NCI-H187 (cell line): ENCODE measurements around the gene MED15.
"Not testable (repeated sequence)": the region's sequence is repeated elsewhere in the genome, so short reads cannot be mapped to it uniquely, and the experiment has no call there.

Experiments used
- DNase-seq, 2 experiments: peaks; one replicate each; lab custom pipeline; 2025; lab: John Stamatoyannopoulos, UW

The MED15 gene, protein sequence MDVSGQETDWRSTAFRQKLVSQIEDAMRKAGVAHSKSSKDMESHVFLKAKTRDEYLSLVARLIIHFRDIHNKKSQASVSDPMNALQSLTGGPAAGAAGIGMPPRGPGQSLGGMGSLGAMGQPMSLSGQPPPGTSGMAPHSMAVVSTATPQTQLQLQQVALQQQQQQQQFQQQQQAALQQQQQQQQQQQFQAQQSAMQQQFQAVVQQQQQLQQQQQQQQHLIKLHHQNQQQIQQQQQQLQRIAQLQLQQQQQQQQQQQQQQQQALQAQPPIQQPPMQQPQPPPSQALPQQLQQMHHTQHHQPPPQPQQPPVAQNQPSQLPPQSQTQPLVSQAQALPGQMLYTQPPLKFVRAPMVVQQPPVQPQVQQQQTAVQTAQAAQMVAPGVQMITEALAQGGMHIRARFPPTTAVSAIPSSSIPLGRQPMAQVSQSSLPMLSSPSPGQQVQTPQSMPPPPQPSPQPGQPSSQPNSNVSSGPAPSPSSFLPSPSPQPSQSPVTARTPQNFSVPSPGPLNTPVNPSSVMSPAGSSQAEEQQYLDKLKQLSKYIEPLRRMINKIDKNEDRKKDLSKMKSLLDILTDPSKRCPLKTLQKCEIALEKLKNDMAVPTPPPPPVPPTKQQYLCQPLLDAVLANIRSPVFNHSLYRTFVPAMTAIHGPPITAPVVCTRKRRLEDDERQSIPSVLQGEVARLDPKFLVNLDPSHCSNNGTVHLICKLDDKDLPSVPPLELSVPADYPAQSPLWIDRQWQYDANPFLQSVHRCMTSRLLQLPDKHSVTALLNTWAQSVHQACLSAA

DNA sequence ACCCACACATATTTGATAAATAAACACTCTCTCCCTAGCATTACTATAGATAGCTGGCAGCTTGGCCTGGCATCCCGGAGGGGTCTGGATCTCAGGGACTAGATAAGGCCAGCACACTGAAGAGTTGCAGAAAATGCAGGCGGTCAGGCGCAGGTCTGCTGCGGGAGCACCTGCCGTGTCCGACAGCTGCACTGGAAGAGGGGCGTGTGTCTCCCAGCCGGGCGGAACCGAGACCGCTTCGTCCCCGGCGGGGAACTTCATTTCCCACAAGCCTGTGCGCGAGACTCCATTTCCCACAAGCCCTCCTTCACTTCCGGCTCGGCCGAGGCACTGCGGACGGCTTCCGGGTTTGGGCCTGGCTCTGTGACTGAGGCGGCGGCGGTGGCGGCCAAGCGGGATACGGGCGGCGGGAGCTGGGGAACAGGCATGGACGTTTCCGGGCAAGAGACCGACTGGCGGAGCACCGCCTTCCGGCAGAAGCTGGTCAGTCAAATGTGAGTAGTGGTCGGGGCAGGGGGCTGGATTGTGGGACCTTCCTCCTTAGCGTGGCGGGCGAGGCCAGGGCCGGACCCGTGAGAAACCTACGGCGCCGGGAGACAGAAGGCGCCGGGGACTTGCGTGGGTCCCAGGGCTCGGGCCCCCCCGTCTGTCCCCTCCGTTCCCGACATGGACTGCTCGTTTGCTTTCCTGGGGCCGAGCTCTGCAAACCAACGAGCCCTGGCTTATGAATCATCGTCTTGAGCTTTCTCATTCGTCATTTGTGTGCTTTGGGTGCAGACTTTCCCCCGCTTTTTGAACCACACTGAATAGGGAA is at the start of gene MED15:
Gene MED15 (plus strand): TSS at position 358 of the 814 bp plus-strand sequence. CDS start 69 bp downstream, at position 427.
- peak; percentile 32 to 73 for DNase-seq

DNA sequence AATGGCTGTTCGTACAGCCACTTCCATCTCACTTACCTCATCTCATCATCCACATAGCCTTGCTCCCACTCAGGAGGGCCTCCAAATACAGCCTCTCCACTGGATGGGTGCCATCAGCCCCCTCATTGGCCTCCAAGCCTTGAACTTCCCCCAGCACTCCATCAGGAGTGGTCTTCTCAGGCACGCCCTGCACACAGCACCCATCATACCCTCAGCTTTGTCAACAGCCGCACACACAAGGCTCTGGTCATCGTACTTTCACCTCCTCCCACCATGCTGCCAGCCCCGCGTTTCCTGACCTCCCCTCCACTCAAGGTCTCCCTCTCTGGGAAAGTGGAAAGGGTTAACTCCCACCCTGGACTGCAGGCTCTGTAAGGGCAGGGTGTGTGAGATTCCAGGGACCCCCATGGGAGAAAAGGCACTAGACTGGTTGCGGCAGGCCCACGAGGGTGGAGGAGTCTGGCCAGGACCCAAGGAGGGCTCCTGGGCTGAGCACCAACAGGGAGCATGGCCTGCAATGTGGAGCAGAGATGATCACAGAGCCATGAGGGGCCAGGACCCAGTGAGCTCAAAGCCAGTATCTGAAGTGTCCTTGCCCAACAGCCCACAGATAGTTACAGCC is 48.8 kb upstream of the MED15 start:
- DNase-seq, result no peak

DNA sequence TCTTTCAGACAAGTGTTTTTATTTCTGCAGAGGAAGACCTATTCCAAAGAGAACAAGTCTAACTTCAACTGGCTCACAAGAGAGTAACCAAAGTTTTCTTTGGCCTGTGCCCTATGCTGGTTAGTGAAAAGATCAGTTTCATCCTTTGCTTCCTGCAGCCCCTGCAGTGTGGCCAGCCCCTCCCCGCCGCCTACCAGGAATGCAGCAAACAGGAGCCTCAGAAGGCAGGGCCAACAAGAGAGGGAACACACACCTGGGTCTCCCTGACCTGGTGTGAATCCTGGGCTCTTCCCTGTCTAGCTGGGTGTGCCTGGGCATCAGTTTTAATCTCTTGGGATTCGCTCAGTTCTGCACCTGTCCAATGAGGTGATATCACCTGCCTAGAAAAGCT is 48.3 kb upstream of the MED15 start:
- no peak for DNase-seq

DNA sequence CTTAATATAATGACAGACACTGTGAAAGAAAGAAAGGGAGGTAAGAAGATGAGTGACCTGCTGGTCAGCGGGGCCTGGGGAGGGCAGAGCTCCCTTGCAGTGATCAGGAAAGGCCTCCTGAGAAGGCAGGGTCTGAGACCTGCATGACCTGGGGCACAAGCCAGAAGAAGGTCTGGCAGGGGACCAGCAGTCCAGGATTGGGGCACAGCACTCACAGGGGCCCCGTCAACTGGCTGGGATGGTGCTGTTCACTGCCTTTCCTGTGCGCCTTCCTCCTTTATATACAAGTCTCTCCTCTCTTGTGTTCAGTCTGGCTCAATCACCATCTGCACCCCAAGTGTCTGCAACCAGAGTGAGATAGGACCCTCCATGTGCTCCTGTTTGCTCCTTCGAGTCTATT is 47.5 kb upstream of the MED15 start:
- DNase-seq, result no peak

DNA sequence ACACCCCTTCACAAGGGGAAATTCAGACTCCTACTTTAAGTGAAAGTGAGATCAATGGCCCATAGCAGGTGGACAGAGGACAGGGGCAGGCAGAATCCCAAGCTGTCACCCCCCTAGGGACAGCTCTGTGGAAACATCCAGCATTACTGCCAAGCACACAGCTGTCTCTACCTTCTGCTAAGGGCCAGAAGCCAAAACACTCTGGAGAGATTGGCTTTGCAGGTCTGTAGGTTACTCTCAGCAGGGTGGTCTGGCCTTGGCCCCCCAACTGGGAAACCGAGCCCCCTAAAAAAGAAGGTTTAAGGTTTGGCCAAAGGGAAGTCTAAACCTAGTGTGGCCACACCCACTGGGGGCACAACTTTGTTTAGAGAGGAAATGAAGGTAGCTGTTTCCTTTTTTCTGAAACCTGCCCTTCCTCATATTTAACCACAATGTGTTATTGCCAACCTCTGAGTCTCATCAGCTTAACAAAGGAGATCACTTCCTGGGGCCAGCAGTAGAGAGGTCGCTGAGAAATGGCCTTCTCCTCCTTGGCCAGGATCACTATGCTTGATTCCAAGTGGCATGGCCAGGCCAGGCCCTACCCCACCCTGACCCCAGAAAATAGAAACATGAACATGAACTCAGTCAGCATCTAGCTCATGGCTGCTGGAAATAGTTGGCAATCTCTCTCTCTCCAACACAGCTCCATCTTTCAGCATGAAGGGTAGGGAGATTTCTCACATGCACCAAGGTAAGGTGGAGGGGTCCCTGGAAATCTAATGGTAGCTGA is 43.9 kb upstream of the MED15 start:
- DNase-seq, result no peak

DNA sequence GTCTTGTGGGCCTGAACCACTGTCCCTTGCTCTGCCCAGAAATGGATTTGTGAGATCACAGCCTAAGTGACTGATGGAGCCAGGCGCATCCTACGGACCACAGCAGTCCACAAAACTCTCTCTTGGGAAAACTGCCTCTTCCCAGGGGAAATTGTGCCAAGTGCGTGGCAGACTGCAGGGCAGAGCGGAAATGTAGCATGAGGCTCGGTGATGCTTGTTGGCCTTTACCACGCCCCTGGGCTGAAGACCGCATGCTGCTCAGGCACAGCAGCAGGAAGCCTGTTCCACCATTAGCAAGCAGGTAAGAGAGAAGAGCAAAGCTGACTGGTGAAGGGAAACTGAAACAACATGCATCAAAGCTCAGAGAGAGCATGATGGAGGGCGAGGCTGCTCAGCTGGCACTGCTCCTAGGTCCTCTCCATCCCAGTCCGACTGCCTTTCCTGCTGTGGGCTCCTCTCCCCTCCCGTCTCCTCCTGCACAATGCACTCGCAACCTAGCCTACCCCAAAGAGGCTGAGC is 43.3 kb upstream of the MED15 start:
- DNase-seq, result no peak

DNA sequence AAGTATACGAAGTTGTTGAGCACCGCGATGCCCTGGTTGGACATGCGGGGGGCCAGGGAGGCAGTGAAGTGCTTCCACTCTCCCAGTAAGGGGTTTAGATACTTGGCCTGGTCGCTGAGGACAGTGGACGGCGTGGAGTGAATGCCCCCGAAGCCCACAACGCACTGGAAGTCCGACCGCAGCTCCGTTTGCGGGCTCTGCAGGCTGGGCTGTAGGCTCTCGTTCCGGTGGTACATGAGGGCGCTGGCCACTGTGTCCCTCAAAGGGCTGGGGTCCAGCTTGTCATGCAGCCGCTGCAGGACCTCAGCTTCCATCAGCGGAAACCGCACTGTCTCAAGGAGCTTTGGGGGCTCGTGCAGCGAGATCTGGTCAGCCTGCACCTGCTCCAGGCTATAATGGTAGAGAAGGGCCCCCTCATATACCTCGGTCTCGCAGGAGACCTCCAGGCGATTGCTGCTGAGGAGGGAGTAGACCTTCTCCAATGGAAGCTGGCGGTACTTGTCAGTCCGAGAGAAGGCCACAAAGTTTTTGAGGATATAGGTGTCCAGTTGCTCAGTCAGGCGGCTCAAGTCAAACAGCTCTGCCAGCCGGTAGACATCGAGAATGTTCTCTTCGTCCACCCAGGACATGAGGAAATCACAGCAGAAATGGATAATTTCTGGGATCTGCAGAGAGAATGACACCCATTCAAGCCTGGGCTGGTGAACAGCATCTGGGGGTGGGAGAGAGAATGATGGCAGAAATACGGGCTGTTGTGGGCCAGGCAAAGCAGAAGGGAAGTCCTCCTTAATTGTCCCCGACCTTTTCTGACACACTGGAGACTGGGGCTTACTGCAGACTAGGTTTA is 42.3 kb upstream of the MED15 start:
- DNase-seq, result no peak

DNA sequence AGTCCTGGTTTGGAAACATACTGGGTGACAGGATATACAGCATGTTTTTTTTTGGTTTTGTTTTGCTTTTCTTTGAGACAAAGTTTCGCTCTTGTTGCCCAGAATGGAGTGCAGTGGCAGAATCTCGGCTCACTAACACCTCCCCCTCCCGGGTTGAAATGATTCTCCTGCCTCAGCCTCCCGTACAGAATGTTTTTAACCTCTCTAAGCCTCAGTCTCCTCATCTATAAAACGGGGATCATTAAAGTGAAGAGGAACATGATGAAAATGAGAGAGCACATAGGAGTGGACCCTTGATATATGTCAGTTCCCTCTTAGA is 41.7 kb upstream of the MED15 start:
- no peak for DNase-seq

DNA sequence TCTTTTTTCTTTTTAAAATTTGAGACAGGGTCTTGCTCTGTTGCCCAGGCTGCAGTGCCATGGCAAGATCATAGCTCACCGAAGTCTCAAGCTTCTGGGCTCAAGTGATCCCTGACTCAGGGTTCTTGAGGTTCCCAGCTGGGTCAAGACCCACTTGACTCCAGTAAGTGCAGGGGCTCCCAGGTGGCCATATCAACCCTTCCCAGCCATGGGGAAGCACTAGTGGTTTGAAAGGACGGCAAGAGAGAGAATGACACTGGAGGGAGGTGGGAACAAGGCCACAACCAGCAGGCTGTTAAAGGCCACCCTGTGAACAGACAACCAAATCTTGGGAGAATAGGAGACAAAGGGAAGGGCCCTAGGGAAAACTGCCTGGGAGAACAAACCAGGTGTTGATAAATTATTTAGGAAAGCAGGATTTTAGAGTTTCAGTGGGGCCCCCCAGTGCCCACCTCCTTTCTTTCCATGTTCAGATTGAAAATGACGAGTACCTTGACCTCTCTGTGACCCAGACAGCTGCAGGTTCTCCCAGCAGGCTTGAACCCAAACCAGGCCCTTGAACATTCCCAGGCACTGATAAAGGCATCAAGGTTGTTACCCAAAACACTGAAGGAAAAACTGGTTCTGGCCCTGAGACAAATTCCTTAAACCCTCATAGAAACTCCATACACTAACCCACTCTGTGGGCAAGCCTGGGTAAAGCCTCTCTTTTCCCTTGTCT is 40.6 kb upstream of the MED15 start:
- no peak for DNase-seq

DNA sequence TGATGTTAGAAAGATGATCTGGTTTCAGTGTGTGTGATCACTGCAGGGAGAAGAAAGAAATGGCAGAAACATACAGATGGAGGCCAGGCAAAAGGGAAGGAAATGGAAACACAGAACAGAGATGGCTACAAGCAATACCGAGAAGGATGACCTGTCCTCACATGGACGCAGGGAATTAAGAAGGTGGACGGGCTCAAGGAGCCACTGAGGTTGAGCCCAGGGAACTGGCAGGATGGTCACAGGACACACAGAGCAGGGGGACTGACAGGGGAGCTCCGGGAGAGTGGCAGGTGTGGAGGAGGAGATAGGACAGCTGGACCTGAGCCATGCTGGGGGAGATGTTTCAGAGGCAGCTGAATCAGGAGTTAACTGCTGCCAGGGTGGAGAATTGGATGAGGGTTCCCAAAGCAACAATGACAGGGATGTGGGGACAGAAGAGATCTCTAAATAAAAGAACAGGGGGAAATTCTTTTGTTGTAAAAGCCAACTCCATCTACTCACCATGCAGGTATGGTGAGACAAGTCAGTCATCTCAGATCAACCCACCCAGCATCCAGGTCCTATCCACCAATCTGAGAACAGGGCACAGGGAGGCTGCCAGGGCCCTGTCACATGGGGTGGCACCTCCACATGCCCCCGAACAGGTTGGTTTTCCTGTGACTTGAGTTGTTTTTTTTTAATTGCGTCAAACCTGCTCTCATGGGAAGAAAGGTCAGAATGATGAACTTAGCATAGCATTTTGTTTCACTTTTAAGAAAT is 38.1 kb upstream of the MED15 start:
- DNase-seq, result no peak

DNA sequence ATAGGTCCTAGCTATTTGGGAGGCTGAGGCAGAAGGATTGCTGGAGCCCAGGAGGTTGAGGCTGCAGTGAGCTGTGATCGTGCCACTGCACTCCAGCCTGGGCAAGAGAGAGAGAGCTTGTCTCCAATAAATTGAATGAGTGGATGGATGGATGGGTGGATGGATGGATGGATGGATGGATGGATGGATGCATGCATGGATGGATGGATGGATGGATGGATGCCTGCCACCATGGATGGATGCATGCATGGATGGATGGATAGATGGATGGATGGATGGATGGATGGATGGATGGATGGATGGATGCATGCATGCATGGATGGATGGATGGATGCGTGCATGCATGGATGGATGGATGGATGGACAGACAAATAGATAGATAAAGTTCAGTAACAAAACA is 36.9 kb upstream of the MED15 start:
- not testable (repeated sequence) for DNase-seq

DNA sequence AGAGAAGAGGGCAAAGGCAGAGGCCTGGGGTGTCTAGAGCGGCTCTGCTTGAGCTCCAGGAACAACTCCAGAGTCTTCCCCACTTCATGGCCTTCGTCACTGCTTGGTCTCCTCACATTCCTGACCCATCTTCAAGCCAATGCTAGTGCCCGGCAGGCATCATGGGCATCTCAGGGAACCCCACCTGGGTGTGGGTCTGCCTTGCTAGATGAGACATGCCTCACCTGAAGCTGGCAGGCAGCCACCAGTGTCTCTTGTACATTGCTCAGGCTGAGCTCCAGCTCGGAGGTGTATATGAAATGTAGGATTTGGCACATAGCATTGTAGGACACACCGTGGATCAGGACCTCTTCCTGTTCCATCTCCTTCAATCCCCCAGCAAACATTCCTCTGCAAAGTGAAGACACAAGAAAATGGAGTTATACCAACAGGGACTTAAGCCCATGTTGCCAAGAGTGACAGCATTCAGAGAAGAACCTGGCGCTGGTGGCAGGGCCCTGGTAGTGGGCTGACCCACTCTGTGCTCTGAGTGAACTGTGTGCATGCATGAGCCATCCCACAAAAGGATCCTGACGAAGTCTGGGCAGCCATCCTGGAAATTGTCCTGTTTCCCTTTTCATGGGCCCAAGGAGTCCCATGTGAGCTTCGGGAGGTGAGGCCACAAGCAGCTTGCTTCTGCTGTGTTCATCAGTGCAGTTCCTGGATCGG is 36.1 kb upstream of the MED15 start:
- DNase-seq, result no peak

DNA sequence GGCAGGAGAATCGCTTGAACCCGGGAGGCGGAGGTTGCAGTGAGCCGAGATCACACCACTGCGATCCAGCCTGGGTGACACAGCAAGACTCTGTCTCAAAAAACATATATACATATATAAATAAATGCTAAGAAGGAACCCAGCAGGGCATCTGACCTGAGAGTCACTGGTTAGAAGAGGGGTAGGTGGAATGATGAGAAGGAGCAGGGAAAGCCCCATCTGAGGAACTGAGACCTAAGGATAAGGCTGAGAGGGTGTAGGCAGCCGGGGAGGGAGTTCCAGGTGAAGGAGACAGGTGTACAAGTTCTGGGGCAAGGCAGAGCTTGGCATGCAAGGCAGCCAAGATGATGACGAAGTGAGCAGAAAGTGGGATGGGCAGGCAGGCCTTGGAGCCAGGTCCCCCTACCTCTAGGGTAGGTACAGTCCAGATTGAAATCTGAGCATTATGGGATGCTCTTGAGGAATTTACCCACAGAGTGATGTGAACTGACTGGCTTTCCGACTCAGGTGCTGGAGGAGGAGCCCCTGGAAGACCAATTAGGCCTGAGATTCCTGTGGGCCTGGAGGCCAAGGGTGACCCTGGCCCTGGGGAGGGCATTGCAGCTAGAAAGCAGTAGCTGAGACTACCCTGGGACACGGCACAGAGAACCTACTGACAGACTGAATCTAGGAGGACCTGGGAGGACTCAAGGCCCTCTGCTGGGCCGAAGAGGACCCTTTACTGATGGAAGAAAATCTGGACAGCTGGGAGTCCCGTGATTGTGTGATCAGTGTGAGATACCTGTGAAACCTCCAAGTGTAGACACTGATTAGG is 34.6 kb upstream of the MED15 start:
- DNase-seq, result no peak

DNA sequence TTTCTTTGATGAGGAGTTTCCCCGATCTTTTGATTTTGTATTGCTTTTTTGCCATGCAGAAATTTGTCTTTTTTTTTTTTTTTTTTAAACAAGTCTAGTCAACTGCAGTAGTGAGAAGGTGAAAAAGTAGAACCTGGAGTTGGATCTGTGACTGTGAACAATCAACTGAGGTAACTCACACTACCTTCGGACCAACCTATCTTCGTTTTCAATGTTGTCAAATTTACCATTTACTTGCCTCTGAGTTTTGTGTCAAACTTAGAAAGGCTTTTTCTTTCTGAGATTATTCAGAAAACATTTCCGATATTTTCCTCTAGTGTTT is 32.3 kb upstream of the MED15 start:
- DNase-seq, result no peak

DNA sequence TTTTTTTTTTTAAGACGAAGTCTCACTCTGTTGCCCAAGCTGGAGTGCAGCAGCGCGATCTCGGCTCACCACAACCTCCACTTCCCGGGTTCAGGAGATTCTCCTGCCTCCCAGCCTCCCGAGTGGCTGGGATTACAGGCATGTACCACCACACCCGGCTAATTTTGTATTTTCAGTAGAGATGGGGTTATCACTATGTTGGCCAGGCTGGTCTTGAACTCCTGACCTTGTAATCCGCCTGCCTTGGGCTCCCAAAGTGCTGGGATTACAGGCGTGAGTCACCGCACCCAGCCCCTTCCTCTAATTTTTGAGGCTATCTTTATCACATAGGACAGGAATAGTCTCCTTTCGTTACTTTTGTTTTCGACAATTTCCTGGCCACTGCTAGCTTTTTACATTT is 31.8 kb upstream of the MED15 start:
- not testable (repeated sequence) for DNase-seq

DNA sequence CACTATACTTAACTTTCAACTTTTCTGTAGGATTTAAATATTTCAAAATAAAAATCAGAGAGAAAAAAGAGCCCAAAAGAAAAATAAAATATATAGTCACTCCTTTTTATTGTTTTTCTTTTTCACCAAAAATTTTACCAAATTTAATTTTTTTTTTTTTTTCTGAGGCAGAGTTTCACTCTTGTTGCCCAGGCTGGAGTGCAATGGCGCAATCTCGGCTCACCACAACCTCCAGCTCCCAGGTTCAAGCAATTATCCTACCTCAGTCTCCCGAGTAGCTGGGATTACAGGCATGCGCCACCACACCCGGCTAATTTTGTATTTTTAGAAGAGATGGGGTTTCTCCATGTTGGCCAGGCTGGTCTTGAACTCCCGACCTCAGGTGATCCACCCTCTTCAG is 29.4 kb upstream of the MED15 start:
- not testable (repeated sequence) for DNase-seq

DNA sequence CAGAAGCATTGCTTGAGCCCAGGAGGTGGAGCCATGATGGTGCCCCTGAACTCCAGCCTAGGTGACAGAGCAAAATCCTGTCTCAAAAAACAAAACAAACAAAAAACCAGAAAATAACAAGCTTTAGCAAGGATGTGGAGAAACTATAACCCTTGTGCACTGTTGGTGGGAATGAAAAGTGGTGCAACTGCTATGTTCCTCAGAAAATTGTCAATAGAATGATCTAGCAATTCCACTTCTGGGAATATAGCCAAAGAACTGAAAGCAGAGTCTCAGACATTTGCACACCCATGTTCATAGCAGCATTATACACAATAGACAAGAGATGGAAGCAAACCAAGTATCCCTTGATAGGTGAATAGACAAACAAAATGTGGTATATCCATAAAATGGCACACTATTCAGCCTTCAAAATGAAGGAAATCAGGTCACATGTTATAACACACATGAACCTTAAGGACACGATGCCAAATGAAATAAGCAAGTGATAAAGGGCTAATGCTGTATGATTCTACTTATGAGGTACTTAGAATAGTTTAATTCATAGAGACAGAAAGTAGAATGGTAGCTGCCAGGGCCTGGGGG is 27.7 kb upstream of the MED15 start:
- no peak for DNase-seq
